ENCODE data around the gene MAGI2. TPM values are rescaled to one million over a fixed set of nuclear protein-coding genes. Genes with fewer than 3 reads are reported as not detected.

MAGI2 gene
- total and polyA plus RNA-seq, 2 donors (not counting 3 experiments of a cell fraction or from before 2014, with no cell fraction given), result 0.28 to 6.0 TPM

- no peaks in the 10 kb centered on the region for H3K79me2 ChIP-seq (ENCODE audit: control insufficient read depth, insufficient read depth, low read length)
- TF ChIP-seq MYC (IDR thresholded peaks at IDR 0.05; ENCODE audit: low read depth, low read length) (no peak), EZH2 (IDR thresholded peaks at IDR 0.05; ENCODE audit: borderline replicate concordance, low read depth, low read length, severe bottlenecking) (no peak), POLR2AphosphoS5 (IDR thresholded peaks at IDR 0.05; ENCODE audit: insufficient read depth, low read depth, low read length) (no peak), POLR2A (IDR thresholded peaks at IDR 0.05; ENCODE audit: low read depth, low read length) (no peak), GATA2 (IDR thresholded peaks at IDR 0.05; ENCODE audit: insufficient read depth, insufficient read length, low read depth, low read length) (no peak), FOS (IDR thresholded peaks at IDR 0.05; ENCODE audit: borderline replicate concordance, insufficient read depth, low read length) (no peak), CTCF (IDR thresholded peaks at IDR 0.05; ENCODE audit: extremely low read depth in 1 of 2, insufficient read depth in 1 of 2, low read depth in 1 of 2, low read length in 2 of 2) (no peak), JUN (IDR thresholded peaks at IDR 0.05; ENCODE audit: borderline replicate concordance, insufficient read depth, insufficient read length, low read depth) (no peak), MAX (IDR thresholded peaks at IDR 0.05; ENCODE audit: insufficient read depth, insufficient read length) (no peak)
- H3K9me1 ChIP-seq (replicated peaks; ENCODE audit: control insufficient read depth, extremely low read depth, insufficient read depth, low read length), result no peaks in the 10 kb centered on the region
- peak; percentile 5 for DNase-seq (ENCODE audit: low read depth, low spot score)
- no peaks in the 10 kb centered on the region for H3K27me3 ChIP-seq (ENCODE audit: control insufficient read depth in 2 of 2, insufficient read depth in 2 of 2, low read length in 2 of 2)
- H3K4me2 ChIP-seq (ENCODE audit: insufficient read depth, low read length), result no peak overlapping the region
- dilution Hi-C loops (cut with MboI; ENCODE audit: extremely low pct_ligation_motif_present, low sequenced_read_pairs), result no loop called here
- intact Hi-C loops (cut with micrococcal nuclease), result no loop called here
- ChIA-PET CTCF (no interaction called here), POLR2A (no interaction called here)
- no peak overlapping the region for H3K9ac ChIP-seq (replicated peaks; ENCODE audit: extremely low read depth, insufficient read depth, low read length)
- H4K20me1 ChIP-seq (replicated peaks; ENCODE audit: control insufficient read depth, extremely low read depth, insufficient read depth, low read length), result no peaks in the 10 kb centered on the region
- no peak overlapping the region for H3K4me3 ChIP-seq (replicated peaks in 1 of 3; ENCODE audit: insufficient read depth in 1 of 3, low read depth in 1 of 3, low read length in 3 of 3)
- no peak overlapping the region for H2AFZ ChIP-seq (ENCODE audit: low read depth, low read length)
- BruUV-seq (replicated peaks), result no TSS peak
- no peaks in the 10 kb centered on the region for H3K36me3 ChIP-seq (ENCODE audit: control insufficient read depth in 2 of 2, extremely low read depth in 1 of 2, insufficient read depth in 2 of 2, low read length in 2 of 2)
- H3K27ac ChIP-seq (ENCODE audit: insufficient read depth, low read depth, low read length), result no peak overlapping the region
- H3K4me1 ChIP-seq (ENCODE audit: control insufficient read depth, extremely low read depth, insufficient read depth, low read length), result no peaks in the 10 kb centered on the region
- no peak for FAIRE-seq
- no peaks in the 10 kb centered on the region for H3K9me3 ChIP-seq (replicated peaks; ENCODE audit: control insufficient read depth, insufficient read depth, low read length)
Observed at GRCh38 chr7:78620920-78621319, 832.5 kb downstream of the MAGI2 start.
